HepG2 (cell line): Measurements from ENCODE around the gene SERTAD1. TPM values are rescaled to one million over a fixed set of nuclear protein-coding genes. Genes with fewer than 3 reads are reported as not detected.

ENCODE experiments used
- ATF5 ChIP-seq: sonication (generic); formaldehyde crosslinking; IDR thresholded peaks from 2 replicates; pipeline ENCODE4 v1.4.0; 2020; ENCODE audit warnings: mild to moderate bottlenecking, low read depth, missing genetic modification reagents
- BCL6 ChIP-seq: IDR thresholded peaks from 2 replicates; pipeline ENCODE4 v1.6.1; 2016; ENCODE audit warnings: missing genetic modification reagents, missing compliant biosample characterization
- HMG20B ChIP-seq: conservative IDR thresholded peaks from 2 replicates; pipeline ENCODE4 v1.6.1; 2016; ENCODE audit warnings: missing genetic modification reagents, missing compliant biosample characterization
- KLF9 ChIP-seq: IDR thresholded peaks from 2 replicates; pipeline ENCODE4 v1.6.1; 2016; ENCODE audit warnings: low read depth
- MAZ ChIP-seq, 2 experiments: sonication (generic) in 1 of 2; formaldehyde crosslinking in 1 of 2; IDR thresholded peaks; 2 replicates each; pipeline versions ENCODE4 v1.5.0 to v1.6.1; 2012 to 2020; ENCODE audit warnings: low read depth in 2 of 2, mild to moderate bottlenecking in 2 of 2, borderline replicate concordance in 1 of 2, improper control_type of control experiment in 1 of 2, low read length in 1 of 2, missing genetic modification reagents in 1 of 2, moderate library complexity in 1 of 2
- MIER2 ChIP-seq: IDR thresholded peaks from 2 replicates; pipeline ENCODE4 v1.6.1; 2016; ENCODE audit warnings: missing biosample characterization, missing genetic modification reagents
- NFKB2 ChIP-seq: sonication (generic); formaldehyde crosslinking; IDR thresholded peaks from 2 replicates; pipeline ENCODE4 v1.4.0; 2020; ENCODE audit warnings: missing genetic modification reagents, borderline replicate concordance
- PHF5A ChIP-seq: IDR thresholded peaks from one replicate; pipeline ENCODE4 v1.6.1; 2018; ENCODE audit warnings: low read depth, missing genetic modification reagents; ENCODE audit not compliant: unreplicated experiment
- SAFB2 ChIP-seq: sonication (generic); formaldehyde crosslinking; IDR thresholded peaks from 2 replicates; pipeline ENCODE4 v1.5.1; 2020; ENCODE audit warnings: missing genetic modification reagents, low read depth, mild to moderate bottlenecking, borderline replicate concordance
- TBL1XR1 ChIP-seq: fragments of 150-350 bp; IDR thresholded peaks from 2 replicates; pipeline ENCODE4 v1.6.1; 2014; ENCODE audit warnings: borderline replicate concordance, low read length; ENCODE audit not compliant: partially characterized antibody
- USF2 ChIP-seq, 2 experiments: sonication (generic) in 1 of 2; formaldehyde crosslinking in 1 of 2; IDR thresholded peaks; 2 replicates each; pipeline versions ENCODE4 v1.5.1 to v1.6.1; 2011 to 2020; ENCODE audit warnings: borderline replicate concordance in 1 of 2, low read depth in 1 of 2, low read length in 1 of 2, mild to moderate bottlenecking in 1 of 2, missing genetic modification reagents in 1 of 2, moderate library complexity in 1 of 2
- ZFP36 ChIP-seq: fragments of 150-350 bp; IDR thresholded peaks from 2 replicates; pipeline ENCODE4 v1.6.1; 2018; ENCODE audit warnings: borderline replicate concordance, low read length, low read depth; ENCODE audit not compliant: partially characterized antibody
- ZNF550 ChIP-seq: sonication (generic); formaldehyde crosslinking; IDR thresholded peaks from 2 replicates; pipeline ENCODE4 v1.4.0; 2020; ENCODE audit warnings: mild to moderate bottlenecking, missing genetic modification reagents, borderline replicate concordance
- ZSCAN25 ChIP-seq: sonication (generic); formaldehyde crosslinking; IDR thresholded peaks from 2 replicates; pipeline ENCODE4 v1.8.0; 2022; ENCODE audit warnings: mild to moderate bottlenecking, missing genetic modification reagents
- polyA plus RNA-seq, 8 experiments: library from polyadenylated mRNA; depleted of rRNA in 3 of 8; stranded (reverse) in 7 of 8; unstranded in 1 of 8; fragments of >200 nt; fragmentation: Illumina TruSeq in 4 of 8; extraction: Trizol in 4 of 8; gene quantifications; 2 replicates each; pipeline versions ENCODE4 v1.2.1 to v1.2.3, GENCODE V29; 2011 to 2016; ENCODE audit warnings: low read depth in 4 of 8, missing spikeins in 1 of 8, mixed read lengths in 1 of 8; ENCODE audit not compliant: insufficient read depth in 1 of 8
- total RNA-seq, 5 experiments: library from RNA; depleted of rRNA; stranded (reverse); fragments of >200 nt; fragmentation: Illumina TruSeq; extraction: Trizol; gene quantifications; 2 replicates each; pipeline ENCODE4 v1.2.3, GENCODE V29; 2016; ENCODE audit warnings: low read depth in 1 of 5
- TF ChIP-seq, protein P1 (sequence below): sonication (generic); formaldehyde crosslinking; IDR thresholded peaks from 2 replicates; pipeline ENCODE4 v1.4.0; 2020; ENCODE audit warnings: mild to moderate bottlenecking, missing genetic modification reagents
- TF ChIP-seq, protein P2 (sequence below): conservative IDR thresholded peaks from 2 replicates; pipeline ENCODE4 v1.6.1; 2018; ENCODE audit warnings: missing genetic modification reagents

SERTAD1 gene
- total and polyA plus RNA-seq, 2 of the 13 experiments (the other 11 are each of a cell fraction or from before 2014, with no cell fraction given) = 4.3 to 4.5 TPM

DNA sequence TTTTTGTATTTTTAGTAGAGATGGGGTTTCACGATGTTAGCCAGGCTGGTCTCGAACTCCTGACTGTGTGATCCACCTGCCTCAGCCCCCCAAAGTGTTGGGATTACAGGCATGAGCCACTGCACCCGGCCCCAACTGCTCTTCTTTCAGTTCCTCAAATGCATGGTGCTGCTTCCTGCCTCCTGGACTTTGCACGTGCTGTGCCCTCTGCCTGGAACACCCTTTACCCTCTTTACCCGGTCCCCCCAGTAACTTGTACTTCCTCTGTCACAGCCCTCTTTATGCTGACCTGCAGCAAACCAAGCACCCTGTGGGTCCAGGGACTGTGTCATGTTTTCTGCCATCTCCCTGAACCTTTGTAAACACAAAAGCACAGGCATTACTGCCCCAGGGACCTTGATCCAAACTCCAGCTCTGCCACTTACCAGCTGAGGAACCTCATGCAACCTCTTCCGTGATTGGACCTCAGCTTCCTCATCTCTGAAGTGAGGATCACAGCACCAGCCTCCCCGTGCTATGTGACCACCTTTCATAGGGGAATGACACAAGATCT, 36.0 kb upstream of the SERTAD1 start (continued):
- TF ChIP-seq ATF5 (CRISPR knock-in tag) = no peak
- TF ChIP-seq NFKB2 = no peak
- TF ChIP-seq, protein P1, sequence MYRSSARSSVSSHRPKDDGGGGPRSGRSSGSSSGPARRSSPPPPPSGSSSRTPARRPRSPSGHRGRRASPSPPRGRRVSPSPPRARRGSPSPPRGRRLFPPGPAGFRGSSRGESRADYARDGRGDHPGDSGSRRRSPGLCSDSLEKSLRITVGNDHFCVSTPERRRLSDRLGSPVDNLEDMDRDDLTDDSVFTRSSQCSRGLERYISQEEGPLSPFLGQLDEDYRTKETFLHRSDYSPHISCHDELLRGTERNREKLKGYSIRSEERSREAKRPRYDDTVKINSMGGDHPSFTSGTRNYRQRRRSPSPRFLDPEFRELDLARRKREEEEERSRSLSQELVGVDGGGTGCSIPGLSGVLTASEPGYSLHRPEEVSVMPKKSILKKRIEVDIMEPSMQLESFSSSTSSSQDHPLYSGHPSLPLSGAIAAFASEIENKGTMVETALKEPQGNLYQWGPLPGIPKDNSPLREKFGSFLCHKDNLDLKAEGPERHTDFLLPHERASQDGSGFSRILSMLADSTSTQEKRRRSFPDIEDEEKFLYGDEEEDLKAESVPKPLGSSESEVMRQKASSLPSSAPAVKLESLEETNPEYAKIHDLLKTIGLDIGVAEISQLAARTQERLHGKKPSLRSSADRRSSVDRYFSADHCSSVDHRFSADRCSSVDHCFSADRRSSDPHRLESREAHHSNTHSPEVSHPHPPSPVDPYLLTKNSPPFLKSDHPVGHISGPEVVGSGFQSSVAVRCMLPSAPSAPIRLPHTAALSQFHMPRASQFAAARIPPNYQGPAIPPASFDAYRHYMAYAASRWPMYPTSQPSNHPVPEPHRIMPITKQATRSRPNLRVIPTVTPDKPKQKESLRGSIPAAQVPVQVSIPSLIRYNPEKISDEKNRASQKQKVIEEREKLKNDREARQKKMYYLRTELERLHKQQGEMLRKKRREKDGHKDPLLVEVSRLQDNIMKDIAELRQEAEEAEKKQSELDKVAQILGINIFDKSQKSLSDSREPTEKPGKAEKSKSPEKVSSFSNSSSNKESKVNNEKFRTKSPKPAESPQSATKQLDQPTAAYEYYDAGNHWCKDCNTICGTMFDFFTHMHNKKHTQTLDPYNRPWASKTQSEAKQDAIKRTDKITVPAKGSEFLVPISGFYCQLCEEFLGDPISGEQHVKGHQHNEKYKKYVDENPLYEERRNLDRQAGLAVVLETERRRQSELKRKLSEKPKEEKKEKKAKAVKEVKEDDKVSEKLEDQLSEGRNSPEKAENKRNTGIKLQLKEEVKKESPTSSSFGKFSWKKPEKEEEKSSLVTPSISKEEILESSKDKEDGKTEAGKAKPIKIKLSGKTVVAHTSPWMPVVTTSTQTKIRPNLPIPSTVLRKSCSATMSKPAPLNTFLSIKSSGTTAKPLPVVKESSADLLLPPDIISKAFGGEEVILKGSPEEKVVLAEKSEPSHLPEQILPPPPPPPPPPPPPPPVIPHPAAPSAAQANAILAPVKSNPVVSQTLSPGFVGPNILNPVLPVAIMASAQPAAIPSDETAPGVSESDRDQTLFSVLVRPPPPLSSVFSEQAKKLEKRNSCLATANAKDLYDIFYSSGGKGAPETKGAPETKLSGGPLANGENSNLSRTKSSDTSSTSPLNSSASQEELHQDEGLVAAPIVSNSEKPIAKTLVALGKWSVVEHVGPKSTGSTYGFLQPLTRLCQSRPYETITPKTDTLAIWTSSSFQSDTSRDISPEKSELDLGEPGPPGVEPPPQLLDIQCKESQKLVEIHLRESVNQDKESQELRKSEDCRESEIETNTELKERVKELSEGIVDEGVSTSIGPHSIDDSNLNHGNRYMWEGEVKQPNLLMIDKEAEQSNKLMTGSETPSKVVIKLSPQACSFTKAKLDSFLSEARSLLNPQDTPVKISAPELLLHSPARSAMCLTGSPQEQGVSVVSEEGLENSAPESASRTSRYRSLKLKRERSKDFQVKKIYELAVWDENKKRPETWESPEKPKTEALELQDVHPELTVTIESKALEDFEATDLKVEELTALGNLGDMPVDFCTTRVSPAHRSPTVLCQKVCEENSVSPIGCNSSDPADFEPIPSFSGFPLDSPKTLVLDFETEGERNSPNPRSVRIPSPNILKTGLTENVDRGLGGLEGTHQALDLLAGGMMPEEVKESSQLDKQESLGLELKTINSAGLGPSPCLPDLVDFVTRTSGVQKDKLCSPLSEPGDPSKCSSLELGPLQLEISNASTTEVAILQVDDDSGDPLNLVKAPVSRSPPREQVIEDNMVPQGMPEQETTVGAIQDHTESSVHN (CRISPR knock-in tag) = no peak
- TF ChIP-seq TBL1XR1 = no peak
- TF ChIP-seq, protein P2, sequence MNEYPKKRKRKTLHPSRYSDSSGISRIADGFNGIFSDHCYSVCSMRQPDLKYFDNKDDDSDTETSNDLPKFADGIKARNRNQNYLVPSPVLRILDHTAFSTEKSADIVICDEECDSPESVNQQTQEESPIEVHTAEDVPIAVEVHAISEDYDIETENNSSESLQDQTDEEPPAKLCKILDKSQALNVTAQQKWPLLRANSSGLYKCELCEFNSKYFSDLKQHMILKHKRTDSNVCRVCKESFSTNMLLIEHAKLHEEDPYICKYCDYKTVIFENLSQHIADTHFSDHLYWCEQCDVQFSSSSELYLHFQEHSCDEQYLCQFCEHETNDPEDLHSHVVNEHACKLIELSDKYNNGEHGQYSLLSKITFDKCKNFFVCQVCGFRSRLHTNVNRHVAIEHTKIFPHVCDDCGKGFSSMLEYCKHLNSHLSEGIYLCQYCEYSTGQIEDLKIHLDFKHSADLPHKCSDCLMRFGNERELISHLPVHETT (CRISPR knock-in tag) = no peak
- no peak for TF ChIP-seq ZFP36
- TF ChIP-seq MIER2 (CRISPR knock-in tag) = no peak
- no peak for TF ChIP-seq ZSCAN25 (CRISPR knock-in tag)
- peak; percentile 69 for TF ChIP-seq BCL6 (CRISPR knock-in tag)
- TF ChIP-seq HMG20B (CRISPR knock-in tag) = no peak
- TF ChIP-seq PHF5A (CRISPR knock-in tag) = no peak
- TF ChIP-seq MAZ (IDR thresholded peaks at IDR 0.05; ENCODE audit: borderline replicate concordance, low read depth, low read length) = no peak
- TF ChIP-seq MAZ (CRISPR knock-in tag; IDR thresholded peaks at IDR 0.05; ENCODE audit: low read depth) = 0 out of 2 replicates have a peak, but pooled peaks have one; percentile 37
- TF ChIP-seq ZNF550 (CRISPR knock-in tag) = no peak
- TF ChIP-seq USF2 (IDR thresholded peaks at IDR 0.05; ENCODE audit: low read depth, low read length) = no peak
- no peak for TF ChIP-seq USF2 (CRISPR knock-in tag; IDR thresholded peaks at IDR 0.05; ENCODE audit: borderline replicate concordance)
- no peak for TF ChIP-seq KLF9 (CRISPR knock-in tag)
- TF ChIP-seq SAFB2 (CRISPR knock-in tag) = no peak
